GM12878 (cell line): ENCODE data around the gene BOLA1.
"Not testable (repeated sequence)": the region's sequence is repeated elsewhere in the genome, so short reads cannot be mapped to it uniquely, and the experiment has no call there.

Source experiments
- ATF2 ChIP-seq: IDR thresholded peaks from 2 replicates; pipeline ENCODE4 v1.6.1; 2012; ENCODE audit warnings: low read length, inconsistent platforms
- CEBPB ChIP-seq, 2 experiments: fragments of 150-350 bp in 1 of 2; IDR thresholded peaks; 2 replicates each; pipeline ENCODE4 v1.6.1; 2012 to 2014; ENCODE audit warnings: low read depth in 2 of 2, low read length in 2 of 2, borderline replicate concordance in 1 of 2, inconsistent platforms in 1 of 2
- CTCF ChIP-seq, 3 experiments: IDR thresholded peaks in 2 of 3; conservative IDR thresholded peaks in 1 of 3; 2 replicates each; pipeline ENCODE4 v1.5.1; 2011; ENCODE audit warnings: low read depth in 3 of 3, low read length in 3 of 3, mild to moderate bottlenecking in 3 of 3, control low read depth in 2 of 3, moderate library complexity in 2 of 3, inconsistent platforms in 1 of 3, mixed read lengths in 1 of 3; ENCODE audit not compliant: control insufficient read depth in 2 of 3, insufficient read depth in 1 of 3; ENCODE audit errors: extremely low read depth in 1 of 3
- POLR2A ChIP-seq: IDR thresholded peaks from 2 replicates; pipeline ENCODE4 v1.6.1; 2011; ENCODE audit warnings: low read depth, mild to moderate bottlenecking, low read length
- POLR2AphosphoS5 ChIP-seq: IDR thresholded peaks from 2 replicates; pipeline ENCODE4 v1.6.1; 2011; ENCODE audit warnings: mild to moderate bottlenecking, low read length, inconsistent platforms
- REST ChIP-seq: IDR thresholded peaks from 2 replicates; pipeline ENCODE4 v1.6.1; 2012; ENCODE audit warnings: mild to moderate bottlenecking, low read depth, low read length
- RFX5 ChIP-seq: IDR thresholded peaks from 2 replicates; pipeline ENCODE4 v1.6.1; 2011; ENCODE audit warnings: low read depth, low read length, improper control_type of control experiment
- SP1 ChIP-seq: IDR thresholded peaks from one replicate; pipeline ENCODE4 v1.6.1; 2011; ENCODE audit warnings: low read depth, low read length
- YY1 ChIP-seq: IDR thresholded peaks from 2 replicates; pipeline ENCODE4 v1.6.1; 2011; ENCODE audit warnings: low read depth, mild to moderate bottlenecking, low read length

- TF ChIP-seq RFX5; POLR2A; POLR2AphosphoS5; CTCF (IDR thresholded peaks at IDR 0.05 in 2 of 3, conservative IDR thresholded peaks at IDR 0.05 in 1 of 3; ENCODE audit: control insufficient read depth in 2 of 3, extremely low read depth in 1 of 3, insufficient read depth in 1 of 3, low read depth in 3 of 3, low read length in 3 of 3); REST; ATF2; YY1; CEBPB (IDR thresholded peaks at IDR 0.05; ENCODE audit: borderline replicate concordance in 1 of 2, low read depth in 2 of 2, low read length in 2 of 2); SP1: not testable (repeated sequence)
These were observed 26.3 kb upstream of the BOLA1 start for GRCh38 chr1:149873060-149873459.
